ENCODE results near the gene MFNG. TPM values are rescaled to one million over a fixed set of nuclear protein-coding genes. Genes with fewer than 3 reads are reported as not detected.

The MFNG gene
- total RNA-seq, 4 donors from 2014 or later, result 11.7 to 24.9 (median 19.4) TPM

- no peak for DNase-seq (ENCODE audit: low spot score in 2 of 2)
- Histone ChIP-seq H3K27me3 (peaks cover 0 to 55% of the 10 kb centered on the region in 2 donors), H3K9me3 (peaks cover 0 to 13% (median 2%) of the 10 kb centered on the region in 4 donors), H3K4me1 (no peaks in the 10 kb centered on the region), H3K27ac (no peak overlapping the region), H3K4me3 (no peak overlapping the region), H3K36me3 (no peaks in the 10 kb centered on the region)
- 43 to 51% methylated on average over 21 of the region's 21 CpGs for WGBS, 2 donors
- TF ChIP-seq POLR2A (IDR thresholded peaks at IDR 0.05) (no peak), CTCF (IDR thresholded peaks at IDR 0.05) (no peak), EP300 (IDR thresholded peaks at IDR 0.05) (no peak)
These were observed 31.1 kb downstream of the MFNG start for GRCh38 chr22:37454857-37455686.

GRCh38 chr22:37453696-37454095 lies 32.5 kb downstream of the MFNG start:
- no peak overlapping the region for H3K4me3 ChIP-seq
- WGBS, 2 donors, result 83 to 94% methylated on average over 7 of the region's 7 CpGs
- TF ChIP-seq POLR2A (IDR thresholded peaks at IDR 0.05) (no peak), CTCF (IDR thresholded peaks at IDR 0.05) (no peak)
- peaks cover 0 to 13% (median 2%) of the 10 kb centered on the region in 4 donors for H3K9me3 ChIP-seq
- H3K4me1 ChIP-seq, result no peaks in the 10 kb centered on the region
- no peaks in the 10 kb centered on the region for H3K36me3 ChIP-seq
- DNase-seq (ENCODE audit: low spot score in 2 of 2), result no peak
- H3K27ac ChIP-seq, result no peak overlapping the region
- H3K27me3 ChIP-seq, result peaks cover 0 to 54% of the 10 kb centered on the region in 2 donors

GRCh38 chr22:37451218-37451617 lies 35.0 kb downstream of the MFNG start:
- peaks cover 0 to 42% of the 10 kb centered on the region in 2 donors for H3K27me3 ChIP-seq
- DNase-seq (ENCODE audit: low spot score in 2 of 2), result no peak
- 29 to 52% methylated on average over 1 of the region's 1 CpG for WGBS, 2 donors
- H3K36me3 ChIP-seq, result no peaks in the 10 kb centered on the region
- peaks cover 0 to 13% (median 2%) of the 10 kb centered on the region in 4 donors for H3K9me3 ChIP-seq
- TF ChIP-seq CTCF (IDR thresholded peaks at IDR 0.05), result no peak
- no peak for TF ChIP-seq EP300 (IDR thresholded peaks at IDR 0.05)
- no peak for TF ChIP-seq POLR2A (IDR thresholded peaks at IDR 0.05)
- no peaks in the 10 kb centered on the region for H3K4me1 ChIP-seq
- H3K4me3 ChIP-seq, result no peak overlapping the region
- no peak overlapping the region for H3K27ac ChIP-seq

- Histone ChIP-seq H3K4me3 (no peak overlapping the region), H3K9me3 (peaks cover 0 to 13% (median 2%) of the 10 kb centered on the region in 4 donors), H3K27me3 (peaks cover 0 to 31% of the 10 kb centered on the region in 2 donors), H3K36me3 (no peaks in the 10 kb centered on the region), H3K27ac (no peak overlapping the region), H3K4me1 (no peaks in the 10 kb centered on the region)
- DNase-seq (ENCODE audit: low spot score in 2 of 2), result no peak
- TF ChIP-seq CTCF (IDR thresholded peaks at IDR 0.05) (no peak), EP300 (IDR thresholded peaks at IDR 0.05) (no peak), POLR2A (IDR thresholded peaks at IDR 0.05) (no peak)
- WGBS, 2 donors, result 40 to 47% methylated on average over 15 of the region's 15 CpGs
These were observed 36.7 kb downstream of the MFNG start for GRCh38 chr22:37449331-37450001.
